Aorta (tissue), 5 donors: ENCODE measurements around the gene TMEFF2. TPM values are rescaled to one million over a fixed set of nuclear protein-coding genes. Genes with fewer than 3 reads are reported as not detected.
"Not testable (repeated sequence)": the region's sequence is repeated elsewhere in the genome, so short reads cannot be mapped to it uniquely, and the experiment has no call there.

Source experiments
- ATAC-seq: fragments of 200-7000 bp; cut with Tn5 transposase; one replicate; pipeline ENCODE4 v1.9.1; 2022; ENCODE audit warnings: moderate library complexity; ENCODE audit not compliant: low FRiP score
- DNase-seq, 2 donors: peaks; one replicate each; pipeline ENCODE4 v3.0.0-alpha.2; 2020
- H3K27ac ChIP-seq, 2 donors: one replicate each; pipeline ENCODE4 v1.5.1; 2013; ENCODE audit warnings: low read length in 2 of 2, mild to moderate bottlenecking in 2 of 2, moderate library complexity in 2 of 2, control low read depth in 1 of 2, inconsistent platforms in 1 of 2, low read depth in 1 of 2
- H3K27me3 ChIP-seq, 2 donors: one replicate each; pipeline ENCODE4 v1.6.1; 2013; ENCODE audit warnings: control low read depth in 1 of 2, low read length in 1 of 2, mild to moderate bottlenecking in 1 of 2, moderate library complexity in 1 of 2; ENCODE audit not compliant: insufficient read depth in 2 of 2, control insufficient read depth in 1 of 2
- H3K36me3 ChIP-seq, 2 donors: one replicate each; pipeline ENCODE4 v1.6.1; 2013; ENCODE audit warnings: control low read depth in 1 of 2, low read length in 1 of 2, mild to moderate bottlenecking in 1 of 2; ENCODE audit not compliant: insufficient read depth in 2 of 2, control insufficient read depth in 1 of 2
- H3K4me1 ChIP-seq, 2 donors: one replicate each; pipeline ENCODE4 v1.6.1; 2013; ENCODE audit warnings: low read length in 2 of 2, control low read depth in 1 of 2, mild to moderate bottlenecking in 1 of 2, moderate library complexity in 1 of 2; ENCODE audit not compliant: insufficient read depth in 2 of 2, control insufficient read depth in 1 of 2
- H3K4me3 ChIP-seq, 2 donors: one replicate each; pipeline ENCODE4 v1.5.1; 2013; ENCODE audit warnings: low read length in 2 of 2, control low read depth in 1 of 2, mild to moderate bottlenecking in 1 of 2
- H3K9me3 ChIP-seq: one replicate; pipeline ENCODE4 v1.6.1; 2013; ENCODE audit warnings: mild to moderate bottlenecking, low read length; ENCODE audit not compliant: control insufficient read depth
- WGBS, 2 donors: extraction: QIAGEN DNeasy Blood & Tissue Kit; methylation state at CpG; one replicate each; pipeline ENCODE4 v1.1.7; 2013; 5-methylcytosine and 5-hydroxymethylcytosine counted together
- intact Hi-C, 2 donors: fragments of 100-400 bp; cut with DNase I; formaldehyde crosslinking; loops; one replicate each; pipeline versions ENCODE4 v1.14.2 to v1.15.0; 2022
- polyA plus RNA-seq, 2 donors: library from polyadenylated mRNA; stranded (reverse); fragments of 200-250 nt; gene quantifications; one replicate each; pipeline ENCODE4 v1.2.3, GENCODE V29; 2013
- total RNA-seq, 2 donors: library from RNA; stranded (reverse); fragmentation: NEBNext Ultra II Directional; extraction: Animal tissue kit (Norgen Biotek cat#: 25700); gene quantifications; one replicate each; pipeline ENCODE4 v1.2.1, GENCODE V29; 2021
- donor health status: healthy with polysubstance abuse.
- donor health status: Bipolar disorder and iron deficiency.
- donor health status: DM: no; HTN: no; CAD: no.
- donor health status: DM: no; HTN: no; CAD: no.
- donor health status: DM: yes; HTN: yes; CAD: no.

The TMEFF2 gene
- total and polyA plus RNA-seq, 4 donors: 0.12 TPM; not detected in 3

- DNase-seq, H3K9me3 ChIP-seq, ATAC-seq, H3K36me3 ChIP-seq, H3K27ac ChIP-seq, H3K4me3 ChIP-seq, H3K27me3 ChIP-seq, intact Hi-C loops, H3K4me1 ChIP-seq: not testable (repeated sequence)
- 85 to 93% methylated on average over 5 of the region's 5 CpGs for WGBS, 2 donors
These were observed 64.4 kb downstream of the TMEFF2 start for GRCh38 chr2:192130312-192130711.

GRCh38 chr2:192128655-192129054, 66.1 kb downstream of the TMEFF2 start:
- no peak for DNase-seq
- Histone ChIP-seq H3K9me3 (no peaks in the 10 kb centered on the region), H3K36me3 (no peaks in the 10 kb centered on the region), H3K4me1 (no peaks in the 10 kb centered on the region), H3K27me3 (no peaks in the 10 kb centered on the region), H3K27ac (no peak overlapping the region), H3K4me3 (no peak overlapping the region)
- ATAC-seq: no peak
- intact Hi-C loops: no loop called here
- 49 to 57% methylated on average over 4 of the region's 4 CpGs for WGBS, 2 donors

- ATAC-seq: no peak
- DNase-seq: no peak
- no peaks in the 10 kb centered on the region for H3K27me3 ChIP-seq
- H3K9me3 ChIP-seq: no peaks in the 10 kb centered on the region
- H3K4me3 ChIP-seq: no peak overlapping the region
- intact Hi-C loops: no loop called here
- H3K27ac ChIP-seq: no peak overlapping the region
- H3K36me3 ChIP-seq: no peaks in the 10 kb centered on the region
- H3K4me1 ChIP-seq: no peaks in the 10 kb centered on the region
- 45 to 46% methylated on average over 2 of the region's 2 CpGs for WGBS, 2 donors
These were observed 67.3 kb downstream of the TMEFF2 start for GRCh38 chr2:192127434-192127833.

GRCh38 chr2:192126912-192127311, 67.8 kb downstream of the TMEFF2 start:
- H3K4me3 ChIP-seq: no peak overlapping the region
- no peaks in the 10 kb centered on the region for H3K36me3 ChIP-seq
- intact Hi-C loops: no loop called here
- no peak for DNase-seq
- no peaks in the 10 kb centered on the region for H3K4me1 ChIP-seq
- H3K9me3 ChIP-seq: no peaks in the 10 kb centered on the region
- ATAC-seq: no peak
- H3K27ac ChIP-seq: no peak overlapping the region
- H3K27me3 ChIP-seq: no peaks in the 10 kb centered on the region

GRCh38 chr2:192126426-192126825, 68.3 kb downstream of the TMEFF2 start:
- no peaks in the 10 kb centered on the region for H3K9me3 ChIP-seq
- ATAC-seq: no peak
- intact Hi-C loops: no loop called here
- H3K27ac ChIP-seq: no peak overlapping the region
- H3K4me3 ChIP-seq: no peak overlapping the region
- no peaks in the 10 kb centered on the region for H3K36me3 ChIP-seq
- DNase-seq: no peak
- no peaks in the 10 kb centered on the region for H3K27me3 ChIP-seq
- H3K4me1 ChIP-seq: no peaks in the 10 kb centered on the region
- 0% methylated on average over 1 of the region's 1 CpG for WGBS, 2 donors

GRCh38 chr2:192124571-192124970, 70.2 kb downstream of the TMEFF2 start:
- intact Hi-C loops: no loop called here
- Histone ChIP-seq H3K36me3 (no peaks in the 10 kb centered on the region), H3K4me3 (no peak overlapping the region), H3K4me1 (no peaks in the 10 kb centered on the region), H3K27ac (no peak overlapping the region), H3K9me3 (no peaks in the 10 kb centered on the region), H3K27me3 (no peaks in the 10 kb centered on the region)
- ATAC-seq (no peak), DNase-seq (no peak)
- WGBS, 2 donors: 83 to 95% methylated on average over 1 of the region's 1 CpG

GRCh38 chr2:192123847-192124246, 70.9 kb downstream of the TMEFF2 start:
- DNase-seq (no peak), ATAC-seq (peak; percentile 58)
- Histone ChIP-seq H3K4me1 (no peaks in the 10 kb centered on the region), H3K9me3 (no peaks in the 10 kb centered on the region), H3K27me3 (no peaks in the 10 kb centered on the region), H3K27ac (no peak overlapping the region), H3K36me3 (no peaks in the 10 kb centered on the region), H3K4me3 (no peak overlapping the region)
- intact Hi-C loops: no loop called here

- Histone ChIP-seq H3K27me3 (no peaks in the 10 kb centered on the region), H3K27ac (no peak overlapping the region), H3K9me3 (no peaks in the 10 kb centered on the region), H3K4me3 (no peak overlapping the region), H3K4me1 (no peaks in the 10 kb centered on the region), H3K36me3 (no peaks in the 10 kb centered on the region)
- DNase-seq (no peak), ATAC-seq (no peak)
- intact Hi-C loops: no loop called here
These were observed 71.8 kb downstream of the TMEFF2 start for GRCh38 chr2:192122946-192123345.

GRCh38 chr2:192122141-192122540, 72.6 kb downstream of the TMEFF2 start:
- intact Hi-C loops: no loop called here
- H3K9me3 ChIP-seq: no peaks in the 10 kb centered on the region
- H3K27ac ChIP-seq: no peak overlapping the region
- no peaks in the 10 kb centered on the region for H3K27me3 ChIP-seq
- DNase-seq: no peak
- H3K36me3 ChIP-seq: no peaks in the 10 kb centered on the region
- H3K4me3 ChIP-seq: no peak overlapping the region
- no peak for ATAC-seq
- no peaks in the 10 kb centered on the region for H3K4me1 ChIP-seq
- WGBS, 2 donors: 0 to 5% methylated on average over 1 of the region's 1 CpG
